D721Med (cell line): ENCODE data around the gene LHX3.
A peak's percentile ranks its signal among the peaks of the same experiment; 100 is the strongest.

Experiments
- DNase-seq: peaks from one replicate; pipeline ENCODE4 v3.0.0; 2011; ENCODE audit warnings: low spot score; ENCODE audit not compliant: insufficient read length
- FAIRE-seq: peaks from 2 replicates; lab custom pipeline; 2011; peaks lifted over from hg19 to GRCh38; lab: Jason Lieb, UNC
- CTCF ChIP-seq: IDR thresholded peaks from 2 replicates; pipeline ENCODE4 v1.5.1; 2012; ENCODE audit warnings: mild to moderate bottlenecking, control low read depth; ENCODE audit not compliant: insufficient read depth; ENCODE audit errors: missing control alignments

Gene LHX3

GRCh38 chr9:136172412-136173079 is 32.4 kb downstream of the LHX3 start:
- FAIRE-seq (no peak), DNase-seq (no peak)
- TF ChIP-seq CTCF, result no peak

- FAIRE-seq (no peak), DNase-seq (no peak)
- TF ChIP-seq CTCF, result no peak
Observed at GRCh38 chr9:136171801-136172411, 33.0 kb downstream of the LHX3 start.

- DNase-seq (no peak), FAIRE-seq (no peak)
- no peak for TF ChIP-seq CTCF
Observed at GRCh38 chr9:136171009-136171800, 33.7 kb downstream of the LHX3 start.

GRCh38 chr9:136170006-136170901 is 34.7 kb downstream of the LHX3 start:
- TF ChIP-seq CTCF, result peak; percentile 81

GRCh38 chr9:136169495-136169894 is 35.4 kb downstream of the LHX3 start:
- no peak for TF ChIP-seq CTCF
- FAIRE-seq, result no peak
- DNase-seq, result no peak

More at GRCh38 chr9:136170006-136170901, 34.7 kb downstream of the LHX3 start:
- FAIRE-seq (no peak), DNase-seq (peak; percentile 93)

- DNase-seq (no peak), FAIRE-seq (no peak)
- TF ChIP-seq CTCF, result no peak
Observed at GRCh38 chr9:136163248-136163850, 41.6 kb downstream of the LHX3 start.
